Lung (tissue), 16 donors: ENCODE data around the gene ALDH5A1. TPM values are rescaled to one million over a fixed set of nuclear protein-coding genes. Genes with fewer than 3 reads are reported as not detected.

Experiments
- ATAC-seq: fragments of 200-7000 bp; cut with Tn5 transposase; one replicate; pipeline ENCODE4 v1.9.1; 2020; ENCODE audit warnings: moderate number of reproducible peaks; ENCODE audit not compliant: insufficient read depth, low FRiP score
- DNase-seq, 3 donors: peaks; one replicate each; pipeline ENCODE4 v3.0.0-alpha.2; 2013 to 2017
- H3K27ac ChIP-seq, 2 donors: one replicate each; pipeline ENCODE4 v1.5.1; 2013; ENCODE audit warnings: mild to moderate bottlenecking in 2 of 2, moderate library complexity in 2 of 2, control low read depth in 1 of 2, inconsistent platforms in 1 of 2, low read depth in 1 of 2, low read length in 1 of 2
- H3K27me3 ChIP-seq, 3 donors: one replicate each; pipeline ENCODE4 v1.5.1; 2013; ENCODE audit warnings: low read length in 2 of 3; ENCODE audit not compliant: control insufficient read depth in 3 of 3, insufficient read depth in 3 of 3
- H3K36me3 ChIP-seq, 4 donors: one replicate each; pipeline ENCODE4 v1.5.1; 2013; ENCODE audit warnings: low read length in 4 of 4, mild to moderate bottlenecking in 1 of 4, moderate library complexity in 1 of 4; ENCODE audit not compliant: control insufficient read depth in 4 of 4, insufficient read depth in 4 of 4
- H3K4me1 ChIP-seq, 5 donors: one replicate each; pipeline ENCODE4 v1.5.1; 2013; ENCODE audit warnings: low read length in 5 of 5, mild to moderate bottlenecking in 2 of 5, moderate library complexity in 1 of 5; ENCODE audit not compliant: control insufficient read depth in 5 of 5, insufficient read depth in 5 of 5
- H3K4me3 ChIP-seq: one replicate; pipeline ENCODE4 v1.5.1; 2013; ENCODE audit warnings: mild to moderate bottlenecking, control low read depth, moderate library complexity
- H3K9ac ChIP-seq, 2 donors: one replicate each; pipeline ENCODE4 v1.5.1; 2013; ENCODE audit warnings: low read length in 2 of 2, control low read depth in 1 of 2; ENCODE audit not compliant: insufficient read depth in 1 of 2
- H3K9me3 ChIP-seq, 4 donors: one replicate each; pipeline ENCODE4 v1.5.1; 2013; ENCODE audit warnings: low read length in 3 of 4, mild to moderate bottlenecking in 1 of 4, moderate library complexity in 1 of 4; ENCODE audit not compliant: control insufficient read depth in 4 of 4, insufficient read depth in 3 of 4
- CTCF ChIP-seq: IDR thresholded peaks from 2 replicates; pipeline ENCODE4 v1.5.1; 2012; ENCODE audit warnings: mild to moderate bottlenecking; ENCODE audit errors: control extremely low read depth, extremely low read depth
- WGBS, 2 donors: extraction: QIAGEN DNeasy Blood & Tissue Kit; methylation state at CpG; one replicate each; pipeline ENCODE4 v1.1.7; 2013; 5-methylcytosine and 5-hydroxymethylcytosine counted together
- long read RNA-seq, 5 donors: transcript quantifications; one replicate each; lab custom pipeline, GENCODE V29; 2026
- polyA plus RNA-seq, 2 donors: library from polyadenylated mRNA; stranded (reverse); fragments of 200-250 nt; gene quantifications; one replicate each; pipeline ENCODE4 v1.2.1, GENCODE V29; 2013
- total RNA-seq, 2 donors: library from RNA; depleted of rRNA in 1 of 2; stranded (reverse); fragments of >200 nt in 1 of 2; gene quantifications; one replicate each; pipeline ENCODE4 v1.2.1, GENCODE V29; 2014 to 2021
- donor health status: control.
- donor health status: control.
- donor health status: Bipolar disorder and iron deficiency.
- donor health status: healthy.
- donor health status: DM: yes; HTN: yes; CAD: no.

The ALDH5A1 gene
- 10 to 100 TPM; 11.2 to 12.8 TPM for total RNA-seq
- 1 to 10 TPM; 3.1 to 7.7 TPM for polyA plus RNA-seq
- long read RNA-seq, donor 1, full-length matches to known transcripts: 3 of 3 reads
- long read RNA-seq, donor 1, partial matches to known transcripts: 0 of 3 reads
- long read RNA-seq, donor 1, other reads (novel, unspliced or antisense): 0 of 3 reads
- long read RNA-seq, donor 2, full-length matches to known transcripts: 1 of 1 reads
- long read RNA-seq, donor 2, partial matches to known transcripts: 0 of 1 reads
- long read RNA-seq, donor 2, other reads (novel, unspliced or antisense): 0 of 1 reads
- long read RNA-seq, donor 3, full-length matches to known transcripts: 3 of 3 reads
- long read RNA-seq, donor 3, partial matches to known transcripts: 0 of 3 reads
- long read RNA-seq, donor 3, other reads (novel, unspliced or antisense): 0 of 3 reads
- long read RNA-seq, donor 4, partial matches to known transcripts: 0 of 1 reads
- long read RNA-seq, donor 4, other reads (novel, unspliced or antisense): 0 of 1 reads
- long read RNA-seq, donor 5, full-length matches to known transcripts: 3 of 3 reads
- long read RNA-seq, donor 5, partial matches to known transcripts: 0 of 3 reads
- long read RNA-seq, donor 5, other reads (novel, unspliced or antisense): 0 of 3 reads

GRCh38 chr6:24494821-24495795 lies at the start of gene ALDH5A1:
Gene ALDH5A1 (plus strand): TSS chr6:24494969. CDS start chr6:24494997, 28 bp downstream.
- WGBS, 2 donors: 0 to 1% methylated on average over 76 to 93 of the region's 93 CpGs
- H3K36me3 ChIP-seq: peaks cover 0 to 4% (median 1%) of the 10 kb centered on the region in 4 donors
- H3K9ac ChIP-seq: peak within 1 kb of the TSS in 1 of 2 donors; percentile 25
- peak within 1 kb of the TSS; percentile 88 for H3K4me3 ChIP-seq
- H3K27me3 ChIP-seq: no peaks in the 10 kb centered on the region
- DNase-seq (peak; percentile 73 to 81 (median 76)), ATAC-seq (peak; percentile 87)
- peak; percentile 31 for TF ChIP-seq CTCF
- no peaks in the 10 kb centered on the region for H3K9me3 ChIP-seq
- H3K4me1 ChIP-seq: peaks cover 0 to 16% (median 0%) of the 10 kb centered on the region in 5 donors
- H3K27ac ChIP-seq: peak within 1 kb of the TSS; percentile 57 to 91

- DNase-seq: no peak
- Histone ChIP-seq H3K27ac (no peak overlapping the region), H3K9me3 (no peaks in the 10 kb centered on the region), H3K9ac (no peak overlapping the region), H3K4me1 (no peaks in the 10 kb centered on the region), H3K4me3 (no peak overlapping the region), H3K36me3 (no peaks in the 10 kb centered on the region), H3K27me3 (no peaks in the 10 kb centered on the region)
- TF ChIP-seq CTCF: no peak
- ATAC-seq: no peak
- WGBS, 2 donors: 65 to 67% methylated on average over 4 of the region's 4 CpGs
Measured at GRCh38 chr6:24445704-24446103, 49.1 kb upstream of the ALDH5A1 start.

GRCh38 chr6:24446670-24447069 lies 48.1 kb upstream of the ALDH5A1 start:
- ATAC-seq: no peak
- WGBS, 2 donors: 88 to 93% methylated on average over 7 of the region's 7 CpGs

More at GRCh38 chr6:24446670-24447069, 48.1 kb upstream of the ALDH5A1 start:
- TF ChIP-seq CTCF: no peak
- H3K36me3 ChIP-seq: no peaks in the 10 kb centered on the region
- no peaks in the 10 kb centered on the region for H3K27me3 ChIP-seq
- no peaks in the 10 kb centered on the region for H3K9me3 ChIP-seq
- no peak overlapping the region for H3K27ac ChIP-seq
- H3K4me3 ChIP-seq: no peak overlapping the region
- no peak for DNase-seq
- H3K4me1 ChIP-seq: no peaks in the 10 kb centered on the region
- H3K9ac ChIP-seq: no peak overlapping the region
